GM19043 (cell line): Measurements from ENCODE around the gene RIPK4.
"Not testable (repeated sequence)": the region's sequence is repeated elsewhere in the genome, so short reads cannot be mapped to it uniquely, and the experiment has no call there.

Source experiments
- ATAC-seq: cut with Tn5 transposase; IDR thresholded peaks from one replicate; pipeline ENCODE4 v1.9.1; 2021; ENCODE audit warnings: low read depth; ENCODE audit not compliant: unreplicated experiment

RIPK4 gene

GRCh38 chr21:41741253-41742072 is 25.4 kb downstream of the RIPK4 start:
- no peak for ATAC-seq

GRCh38 chr21:41740604-41741252 is 26.1 kb downstream of the RIPK4 start:
- ATAC-seq: no peak

- ATAC-seq: no peak
Measured at GRCh38 chr21:41739936-41740335, 26.9 kb downstream of the RIPK4 start.

- no peak for ATAC-seq
Measured at GRCh38 chr21:41739011-41739410, 27.8 kb downstream of the RIPK4 start.

- no peak for ATAC-seq
Measured at GRCh38 chr21:41737651-41738324, 29.1 kb downstream of the RIPK4 start.

GRCh38 chr21:41736423-41736822 is 30.4 kb downstream of the RIPK4 start:
- ATAC-seq: no peak

- ATAC-seq: no peak
Measured at GRCh38 chr21:41733951-41734689, 32.7 kb downstream of the RIPK4 start.

GRCh38 chr21:41731081-41731480 is 35.8 kb downstream of the RIPK4 start:
- ATAC-seq: no peak

GRCh38 chr21:41730367-41730765 is 36.5 kb downstream of the RIPK4 start:
- no peak for ATAC-seq

- ATAC-seq: no peak
Measured at GRCh38 chr21:41729701-41730366, 37.0 kb downstream of the RIPK4 start.

- ATAC-seq: no peak
Measured at GRCh38 chr21:41727784-41728763, 38.8 kb downstream of the RIPK4 start.

GRCh38 chr21:41726970-41727783 is 39.7 kb downstream of the RIPK4 start:
- no peak for ATAC-seq

- ATAC-seq: no peak
Measured at GRCh38 chr21:41726630-41726969, 40.3 kb downstream of the RIPK4 start.

- no peak for ATAC-seq
Measured at GRCh38 chr21:41726058-41726558, 40.7 kb downstream of the RIPK4 start.

GRCh38 chr21:41725421-41726031 is 41.3 kb downstream of the RIPK4 start:
- no peak for ATAC-seq

GRCh38 chr21:41723835-41724234 is 43.0 kb downstream of the RIPK4 start:
- ATAC-seq: not testable (repeated sequence)

- ATAC-seq: no peak
Measured at GRCh38 chr21:41722052-41723018, 44.5 kb downstream of the RIPK4 start.
